Prostate gland (tissue), 2 donors: ENCODE results near the gene SCN3B.

ENCODE experiments used
- CTCF ChIP-seq, 4 experiments: fragments of 200-600 bp in 2 of 4; fragments of 450-650 bp in 2 of 4; sonication (generic) in 2 of 4; IDR thresholded peaks; 1 replicate in 3 of 4; 2 replicates in 1 of 4; pipeline ENCODE4 v1.5.1; 2016 to 2019; ENCODE audit warnings: antibody characterized with exemption in 4 of 4, mild to moderate bottlenecking in 2 of 4, moderate library complexity in 2 of 4
- POLR2AphosphoS5 ChIP-seq: sonication (generic); formaldehyde crosslinking; IDR thresholded peaks from one replicate; pipeline ENCODE4 v1.6.1; 2017; ENCODE audit warnings: antibody characterized with exemption

- TF ChIP-seq CTCF (IDR thresholded peaks at IDR 0.05) (no peak), POLR2AphosphoS5 (no peak)
Observed at GRCh38 chr11:123608945-123609344, 45.5 kb downstream of the SCN3B start.
